ENCODE measurements around the gene SMCO1.
"Not testable (repeated sequence)": the region's sequence is repeated elsewhere in the genome, so short reads cannot be mapped to it uniquely, and the experiment has no call there.

GRCh38 chr3:196511646-196512425, 3.3 kb downstream of the SMCO1 start:
- TF ChIP-seq NR3C1 (IDR thresholded peaks at IDR 0.05); MAFK (IDR thresholded peaks at IDR 0.05; ENCODE audit: partially characterized antibody); POLR2A (IDR thresholded peaks at IDR 0.05; ENCODE audit: low read length); BHLHE40 (IDR thresholded peaks at IDR 0.05; ENCODE audit: low read depth, low read length); MYC (IDR thresholded peaks at IDR 0.05; ENCODE audit: borderline replicate concordance, low read length); POLR2AphosphoS2 (conservative IDR thresholded peaks at IDR 0.05; ENCODE audit: low read length); HEYL (CRISPR knock-in tag; IDR thresholded peaks at IDR 0.05); MAZ (IDR thresholded peaks at IDR 0.05; ENCODE audit: borderline replicate concordance, low read depth, low read length); CEBPB (IDR thresholded peaks at IDR 0.05): not testable (repeated sequence)
- TF ChIP-seq, protein P1, sequence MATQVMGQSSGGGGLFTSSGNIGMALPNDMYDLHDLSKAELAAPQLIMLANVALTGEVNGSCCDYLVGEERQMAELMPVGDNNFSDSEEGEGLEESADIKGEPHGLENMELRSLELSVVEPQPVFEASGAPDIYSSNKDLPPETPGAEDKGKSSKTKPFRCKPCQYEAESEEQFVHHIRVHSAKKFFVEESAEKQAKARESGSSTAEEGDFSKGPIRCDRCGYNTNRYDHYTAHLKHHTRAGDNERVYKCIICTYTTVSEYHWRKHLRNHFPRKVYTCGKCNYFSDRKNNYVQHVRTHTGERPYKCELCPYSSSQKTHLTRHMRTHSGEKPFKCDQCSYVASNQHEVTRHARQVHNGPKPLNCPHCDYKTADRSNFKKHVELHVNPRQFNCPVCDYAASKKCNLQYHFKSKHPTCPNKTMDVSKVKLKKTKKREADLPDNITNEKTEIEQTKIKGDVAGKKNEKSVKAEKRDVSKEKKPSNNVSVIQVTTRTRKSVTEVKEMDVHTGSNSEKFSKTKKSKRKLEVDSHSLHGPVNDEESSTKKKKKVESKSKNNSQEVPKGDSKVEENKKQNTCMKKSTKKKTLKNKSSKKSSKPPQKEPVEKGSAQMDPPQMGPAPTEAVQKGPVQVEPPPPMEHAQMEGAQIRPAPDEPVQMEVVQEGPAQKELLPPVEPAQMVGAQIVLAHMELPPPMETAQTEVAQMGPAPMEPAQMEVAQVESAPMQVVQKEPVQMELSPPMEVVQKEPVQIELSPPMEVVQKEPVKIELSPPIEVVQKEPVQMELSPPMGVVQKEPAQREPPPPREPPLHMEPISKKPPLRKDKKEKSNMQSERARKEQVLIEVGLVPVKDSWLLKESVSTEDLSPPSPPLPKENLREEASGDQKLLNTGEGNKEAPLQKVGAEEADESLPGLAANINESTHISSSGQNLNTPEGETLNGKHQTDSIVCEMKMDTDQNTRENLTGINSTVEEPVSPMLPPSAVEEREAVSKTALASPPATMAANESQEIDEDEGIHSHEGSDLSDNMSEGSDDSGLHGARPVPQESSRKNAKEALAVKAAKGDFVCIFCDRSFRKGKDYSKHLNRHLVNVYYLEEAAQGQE (IDR thresholded peaks at IDR 0.05) = not testable (repeated sequence)
